IPS-NIHi7 (cell line): ENCODE results near the gene IGFBP2.

ENCODE experiments used
- DNase-seq: peaks from one replicate; pipeline ENCODE4 v3.0.0; 2012; ENCODE audit warnings: mixed read lengths; ENCODE audit errors: extremely low spot score

The IGFBP2 gene

GRCh38 chr2:216681683-216682082 is 48.5 kb downstream of the IGFBP2 start:
- no peak for DNase-seq

- DNase-seq, result no peak
Measured at GRCh38 chr2:216683846-216684245, 50.6 kb downstream of the IGFBP2 start.

- DNase-seq, result no peak
Measured at GRCh38 chr2:216685327-216685875, 52.2 kb downstream of the IGFBP2 start.

DNA sequence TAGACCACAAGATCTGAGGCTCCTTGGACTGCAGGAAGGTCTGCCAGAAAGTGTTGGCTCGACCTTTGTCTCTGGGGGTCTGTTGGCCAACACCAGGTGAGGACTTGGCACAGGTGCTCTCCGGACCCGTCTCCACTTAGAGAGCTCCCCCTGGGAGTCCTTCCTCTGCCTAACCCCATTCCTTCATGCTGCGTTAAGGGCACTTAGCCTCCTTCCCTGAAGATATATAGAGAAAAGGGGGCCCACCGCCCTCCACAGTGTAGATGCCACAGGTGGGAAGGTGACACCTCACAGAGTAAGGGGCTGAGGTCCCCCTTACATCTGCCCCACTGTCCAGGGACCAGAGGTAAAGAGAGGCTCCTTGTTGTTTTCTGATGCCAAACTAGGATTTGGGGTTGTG is 53.9 kb downstream of the IGFBP2 start:
- DNase-seq, result no peak

GRCh38 chr2:216687646-216688045 is 54.4 kb downstream of the IGFBP2 start:
- DNase-seq, result peak; percentile 81

DNA sequence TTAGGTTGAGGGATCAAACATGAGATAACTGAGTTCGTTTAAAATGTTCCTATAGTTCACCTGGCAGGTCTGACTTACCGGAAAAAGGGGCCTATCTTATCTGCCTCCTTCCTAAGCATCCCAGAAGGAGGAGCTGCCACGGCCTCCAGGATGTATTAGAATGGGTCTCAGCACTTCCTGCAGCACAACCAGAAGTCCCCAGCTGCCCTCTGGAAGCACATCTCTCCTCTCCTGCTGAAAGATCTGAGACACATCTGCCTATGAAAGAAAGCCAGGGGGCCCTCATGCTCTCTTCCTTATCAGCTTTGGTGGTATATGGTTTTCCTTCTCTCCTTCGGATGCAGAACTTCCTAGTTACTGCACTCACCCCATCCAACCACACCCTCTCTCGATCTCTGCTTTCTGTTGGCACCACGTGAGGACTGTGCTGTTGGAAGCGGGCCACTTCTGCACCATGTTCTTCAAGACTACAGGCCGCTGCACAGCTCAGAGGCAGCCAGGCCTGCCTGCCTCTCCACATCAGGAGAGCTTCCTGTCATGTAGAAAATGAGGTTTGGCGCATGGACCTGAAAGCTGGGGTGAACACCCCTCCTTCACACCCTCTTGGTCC is 55.6 kb downstream of the IGFBP2 start:
- no peak for DNase-seq

DNA sequence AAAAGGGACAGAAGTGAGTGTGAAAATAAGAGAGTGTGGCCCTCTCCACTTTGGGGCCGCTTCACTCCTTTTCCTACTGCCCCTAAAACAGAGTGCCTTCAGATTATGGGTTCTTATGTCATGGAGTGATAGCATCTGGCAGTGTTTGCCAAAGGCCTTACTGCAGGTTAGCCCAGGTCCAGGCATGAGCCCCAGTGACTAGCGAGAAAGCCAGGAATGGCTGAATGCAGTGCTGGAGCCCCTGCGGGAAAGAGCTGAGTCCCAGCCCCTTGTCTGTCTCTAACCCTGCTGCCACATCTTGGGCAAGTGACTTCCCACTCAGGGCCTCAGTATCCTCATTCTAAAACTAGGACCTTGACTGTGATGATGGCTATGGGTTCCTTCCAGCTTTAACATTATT is 56.2 kb downstream of the IGFBP2 start:
- no peak for DNase-seq

GRCh38 chr2:216690456-216690852 is 57.2 kb downstream of the IGFBP2 start:
- no peak for DNase-seq

DNA sequence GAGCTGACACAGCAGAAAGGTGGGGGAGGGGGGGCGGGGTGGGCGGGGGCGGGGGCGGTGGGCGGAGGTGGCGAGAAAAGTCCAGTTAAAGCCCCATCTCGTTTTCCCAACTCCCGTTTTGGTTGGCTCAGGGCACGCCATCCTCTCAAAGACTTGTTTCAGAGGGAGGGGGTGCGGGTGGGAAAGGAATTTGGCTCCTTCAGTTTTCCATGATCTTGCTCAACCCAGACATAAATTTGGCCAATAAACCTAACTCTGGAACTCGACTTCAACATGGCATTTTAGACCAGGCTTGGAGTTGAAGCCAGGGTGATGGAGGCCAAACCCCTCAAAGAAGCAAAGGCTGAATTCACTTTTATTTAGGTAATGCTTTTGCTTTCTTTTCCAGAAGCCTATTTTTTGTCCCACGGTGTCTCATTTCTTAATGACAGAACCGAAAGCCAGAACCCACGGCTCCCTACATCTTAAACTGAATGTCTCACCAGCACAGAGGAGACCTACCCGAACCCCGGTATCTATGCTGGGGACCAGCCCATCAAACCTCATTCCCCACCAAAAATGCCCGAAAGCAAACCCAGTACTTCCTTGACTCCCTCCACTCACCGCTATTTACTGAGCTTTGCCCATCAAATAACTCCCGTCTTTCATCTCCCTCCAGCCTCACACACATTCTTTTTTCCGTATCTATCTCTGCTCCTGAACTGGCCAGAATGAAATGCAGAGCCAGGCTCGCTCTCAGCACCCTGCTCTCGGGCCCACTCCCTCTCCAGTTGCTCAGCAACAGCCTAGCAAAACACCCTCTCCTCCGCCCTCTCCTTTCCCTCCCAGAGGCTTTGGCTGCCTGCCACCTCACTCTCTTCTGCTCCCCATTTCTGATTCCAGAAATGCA is 57.9 kb downstream of the IGFBP2 start:
- peak; percentile 71 for DNase-seq

- peak; percentile 61 for DNase-seq
Measured at GRCh38 chr2:216692636-216693413, 59.6 kb downstream of the IGFBP2 start.

DNA sequence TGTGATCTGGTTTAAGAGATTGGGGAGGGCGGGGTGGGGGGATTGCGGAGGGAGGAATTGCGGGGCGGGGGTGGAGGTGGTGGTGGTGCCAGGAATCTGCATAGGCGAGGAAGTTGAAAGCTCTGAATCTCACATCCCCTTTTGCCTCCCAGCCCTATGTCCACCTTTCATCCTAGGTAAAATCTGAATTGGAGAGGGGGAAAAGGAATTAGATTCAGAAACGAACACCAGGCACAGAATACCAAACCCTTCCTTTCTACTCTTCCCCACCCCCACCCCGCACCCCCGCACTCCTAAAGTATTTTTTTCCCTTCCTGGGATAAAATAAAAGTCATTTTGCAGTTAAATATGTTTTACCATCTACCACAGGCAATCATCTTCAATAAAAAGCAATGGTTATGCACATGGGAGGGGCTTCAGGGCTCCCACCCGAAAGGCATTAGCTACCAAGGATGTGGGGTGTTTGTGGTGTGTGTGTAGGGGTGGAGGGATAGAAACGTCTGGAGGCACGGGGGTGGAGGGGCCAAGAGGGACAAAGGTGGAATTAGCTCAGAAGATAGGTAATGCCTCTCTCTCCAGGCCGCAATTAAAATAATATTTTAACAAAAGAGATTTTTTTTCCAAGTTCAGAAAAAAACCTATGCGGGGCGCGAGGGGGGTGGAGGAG is 60.3 kb downstream of the IGFBP2 start:
- no peak for DNase-seq

DNA sequence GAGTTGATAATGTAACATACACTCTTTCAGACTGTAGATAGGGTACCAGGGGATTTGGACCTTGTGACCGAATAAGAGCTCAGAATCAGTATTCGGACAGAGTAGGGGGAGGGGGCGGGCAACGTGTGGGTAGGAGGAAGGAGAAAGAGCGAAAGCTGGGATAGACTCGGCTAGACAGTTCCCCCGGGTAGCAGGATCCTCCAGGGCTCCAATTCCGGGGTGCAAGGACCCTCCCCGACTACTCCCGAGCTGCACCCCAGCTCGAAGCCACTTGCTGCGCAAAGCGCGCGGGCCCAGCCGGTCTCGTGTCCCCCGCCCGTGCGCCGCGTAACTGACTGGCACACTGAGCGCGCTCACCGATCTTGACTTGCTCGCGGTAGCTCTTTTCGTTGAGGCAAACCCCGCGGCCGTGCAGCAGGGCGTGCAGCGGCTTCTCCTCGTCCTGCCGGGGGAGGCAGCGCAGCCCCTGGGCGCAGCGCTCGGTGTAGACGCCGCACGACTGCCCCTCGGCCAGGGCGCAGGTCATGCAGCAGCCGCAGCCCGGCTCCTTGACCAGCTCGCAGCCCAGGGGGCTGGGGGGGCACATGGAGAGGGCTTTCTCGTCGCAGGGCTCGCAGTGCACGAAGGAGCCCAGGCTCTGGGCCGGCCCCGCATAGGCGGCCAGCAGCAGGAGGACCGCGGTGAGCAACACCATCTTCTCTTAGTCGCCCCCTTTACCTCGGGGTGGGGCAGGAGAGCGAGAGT is 61.0 kb downstream of the IGFBP2 start:
- no peak for DNase-seq

DNA sequence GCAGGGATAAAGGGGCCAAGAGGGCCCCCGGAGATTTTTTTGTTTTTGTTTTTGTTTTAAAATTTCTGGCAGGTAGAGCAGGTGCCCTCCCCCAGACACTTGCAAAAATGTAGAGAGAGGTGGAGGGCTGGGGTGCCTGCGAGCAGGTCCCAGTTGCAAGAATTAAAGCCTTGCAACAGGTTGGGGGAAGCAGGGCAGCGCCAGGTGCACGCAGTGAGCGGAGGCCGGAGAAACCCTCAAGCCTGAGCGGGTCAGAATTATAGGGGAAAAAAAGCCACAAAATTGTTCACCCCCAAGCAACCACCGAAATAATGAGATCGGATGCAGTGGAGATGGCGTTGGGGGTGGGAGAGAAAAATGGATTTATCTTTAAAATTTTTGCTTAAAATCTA is 61.6 kb downstream of the IGFBP2 start:
- no peak for DNase-seq

- DNase-seq, result peak; percentile 54
Measured at GRCh38 chr2:216695401-216695821, 62.2 kb downstream of the IGFBP2 start, which contains the start of gene IGFBP5. Gene IGFBP5 (minus strand): TSS chr2:216695549. CDS start chr2:216694775, 774 bp downstream.

GRCh38 chr2:216696321-216696720 is 63.1 kb downstream of the IGFBP2 start:
- DNase-seq, result no peak

- no peak for DNase-seq
Measured at GRCh38 chr2:216696751-216697560, 63.7 kb downstream of the IGFBP2 start.

GRCh38 chr2:216698293-216698692 is 65.1 kb downstream of the IGFBP2 start:
- DNase-seq, result no peak

GRCh38 chr2:216698895-216699294 is 65.7 kb downstream of the IGFBP2 start:
- DNase-seq, result peak; percentile 73

DNA sequence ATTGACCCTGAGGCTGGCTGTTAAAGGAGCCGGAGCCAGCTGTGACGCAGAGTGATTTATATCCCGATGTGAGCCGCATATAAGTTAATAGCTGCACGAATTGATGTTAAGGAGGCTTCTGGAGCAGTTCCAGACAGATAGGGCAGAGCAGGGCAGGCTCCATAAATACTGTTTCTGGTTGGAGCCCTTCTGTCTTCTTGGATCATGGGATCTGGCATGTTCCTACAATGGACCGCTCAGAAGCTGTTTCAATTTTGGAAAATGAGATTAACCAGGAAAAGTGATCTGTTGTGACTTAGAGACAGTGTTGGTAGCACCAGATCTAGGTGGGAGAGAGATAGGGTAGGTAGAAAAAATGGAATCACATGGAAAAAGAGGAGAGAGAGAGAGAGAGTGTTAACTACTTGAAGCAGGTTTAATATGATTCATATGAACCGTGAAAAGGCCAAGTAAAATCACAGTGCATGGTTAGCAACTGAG is 66.9 kb downstream of the IGFBP2 start:
- no peak for DNase-seq

DNA sequence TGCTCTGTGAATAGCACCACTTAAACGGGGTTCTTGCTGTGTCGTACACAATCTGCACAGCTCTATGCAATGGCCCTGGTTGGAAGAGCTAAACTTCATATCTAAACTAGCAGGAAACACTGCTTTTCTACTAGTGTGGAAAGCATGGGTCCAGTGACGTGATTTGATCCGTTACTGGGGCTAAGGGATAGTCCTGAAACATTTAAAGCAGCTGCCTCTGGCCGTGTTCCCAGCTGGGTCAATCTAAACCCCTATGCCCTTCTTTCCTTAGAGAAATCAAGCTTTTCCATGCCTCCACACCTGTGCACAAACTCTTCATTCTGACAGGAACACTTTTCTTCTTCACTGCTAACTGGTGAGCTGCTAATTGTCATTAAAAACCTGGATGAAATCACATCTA is 67.6 kb downstream of the IGFBP2 start:
- DNase-seq, result no peak
